Measurements from ENCODE around the gene TMEM255B.
A peak's percentile ranks its signal among the peaks of the same experiment; 100 is the strongest.

DNA sequence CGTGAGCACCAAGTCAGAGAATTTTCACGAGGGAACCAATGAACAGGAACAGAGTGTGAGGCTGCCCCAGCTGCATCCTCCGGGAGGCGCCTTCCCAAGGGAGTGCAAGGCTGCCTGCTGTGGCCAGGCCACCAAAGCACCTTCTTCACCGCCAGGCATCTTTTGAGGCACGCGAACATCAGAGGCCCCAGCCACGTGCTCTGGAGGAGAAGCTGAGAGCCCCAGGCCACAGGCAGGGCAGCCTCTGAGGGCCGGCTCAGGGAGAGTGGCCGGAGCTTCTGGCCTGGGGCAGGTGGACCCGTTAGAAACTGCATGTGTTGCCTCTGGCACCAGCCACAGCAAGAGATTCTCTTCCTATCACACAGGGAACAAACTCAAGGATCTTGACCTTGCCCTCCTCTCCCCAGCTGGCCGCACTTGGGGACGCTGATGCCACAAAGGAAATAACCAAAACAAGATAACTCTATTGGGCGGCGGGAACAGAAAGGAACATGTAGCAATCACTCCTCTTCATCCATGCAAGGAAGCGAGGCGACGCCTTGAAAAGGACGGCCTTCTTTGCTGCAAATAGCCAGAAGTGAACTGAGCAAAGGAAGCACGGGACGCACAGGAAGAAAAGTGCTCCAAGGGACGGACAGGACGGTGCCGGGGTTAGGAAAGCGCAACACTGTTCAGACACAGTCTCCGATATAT, 85.0 kb downstream of the TMEM255B start:
- TF ChIP-seq CTCF (conservative IDR thresholded peaks at IDR 0.05; ENCODE audit: low read length), result 0 out of 2 replicates have a peak, but pooled peaks have one; percentile 7
- no peak for TF ChIP-seq EZH2phosphoT487 (IDR thresholded peaks at IDR 0.05; ENCODE audit: borderline replicate concordance)
